Stomach (tissue), 9 donors: ENCODE results near the gene KRTCAP2. TPM values are rescaled to one million over a fixed set of nuclear protein-coding genes. Genes with fewer than 3 reads are reported as not detected.

ENCODE experiments used
- DNase-seq, 2 donors: peaks; one replicate each; pipeline versions ENCODE4 v3.0.0 to v3.0.0-alpha.2; 2013 to 2019
- H3K27ac ChIP-seq, 5 donors: fragments of 200-600 bp in 4 of 5; sonication (generic) in 4 of 5; one replicate each; pipeline ENCODE4 v1.5.1; 2013 to 2019; ENCODE audit warnings: mild to moderate bottlenecking in 1 of 5, moderate library complexity in 1 of 5
- H3K27me3 ChIP-seq, 3 donors: fragments of 200-600 bp; sonication (generic); one replicate each; pipeline ENCODE4 v1.5.1; 2017 to 2019; ENCODE audit warnings: mixed run types in 1 of 3
- H3K36me3 ChIP-seq, 4 donors: fragments of 200-600 bp; sonication (generic); 1 replicate in 3 of 4; 2 replicates in 1 of 4; pipeline ENCODE4 v1.5.1; 2016 to 2019
- H3K4me1 ChIP-seq, 4 donors: fragments of 200-600 bp; sonication (generic); one replicate each; pipeline ENCODE4 v1.5.1; 2016 to 2019
- H3K4me3 ChIP-seq, 4 donors: fragments of 200-600 bp; sonication (generic) in 3 of 4; one replicate each; pipeline ENCODE4 v1.5.1; 2016 to 2019; ENCODE audit warnings: mild to moderate bottlenecking in 1 of 4
- H3K9me3 ChIP-seq, 4 donors: fragments of 200-600 bp; sonication (generic); one replicate each; pipeline ENCODE4 v1.5.1; 2016 to 2019
- EP300 ChIP-seq: sonication (generic); formaldehyde crosslinking; IDR thresholded peaks from one replicate; pipeline ENCODE4 v1.6.1; 2017; ENCODE audit warnings: antibody characterized with exemption
- POLR2A ChIP-seq, 4 donors: fragments of 450-650 bp; IDR thresholded peaks; one replicate each; pipeline ENCODE4 v1.6.1; 2016; ENCODE audit warnings: antibody characterized with exemption in 4 of 4, control low read depth in 2 of 4, mild to moderate bottlenecking in 1 of 4, moderate library complexity in 1 of 4
- POLR2AphosphoS5 ChIP-seq, 3 donors: sonication (generic); formaldehyde crosslinking; IDR thresholded peaks; one replicate each; pipeline ENCODE4 v1.6.1; 2016; ENCODE audit warnings: antibody characterized with exemption in 3 of 3
- WGBS, 5 donors: extraction: QIAGEN DNeasy Blood & Tissue Kit in 3 of 5; methylation state at CpG; one replicate each; pipeline versions ENCODE4 v1.1.5 to v1.1.7; 2013 to 2018; 5-methylcytosine and 5-hydroxymethylcytosine counted together
- intact Hi-C: fragments of 100-400 bp; cut with DNase I; formaldehyde crosslinking; loops from one replicate; pipeline ENCODE4 v1.15.1; 2023; ENCODE audit warnings: low total_unique reads
- polyA plus RNA-seq, 3 donors: library from polyadenylated mRNA; stranded (reverse); fragments of 200-250 nt; gene quantifications; one replicate each; pipeline ENCODE4 v1.2.3, GENCODE V29; 2013
- total RNA-seq, 5 donors: library from RNA; depleted of rRNA; stranded (reverse); fragments of >200 nt; gene quantifications; one replicate each; pipeline versions ENCODE4 v1.1.0 to v1.2.3, GENCODE V29; 2014 to 2016
- TF ChIP-seq, protein P1 (sequence below), 7 experiments: fragments of 450-650 bp in 4 of 7; fragments of 200-600 bp in 3 of 7; sonication (generic) in 3 of 7; IDR thresholded peaks; one replicate each; pipeline ENCODE4 v1.5.1; 2016 to 2019; ENCODE audit warnings: antibody characterized with exemption in 7 of 7, control low read depth in 2 of 7, mild to moderate bottlenecking in 1 of 7
- donor health status: healthy with polysubstance abuse.
- donor health status: Bipolar disorder and iron deficiency.
- donor health status: healthy.

KRTCAP2 gene
- total and polyA plus RNA-seq, 8 donors: 60.8 to 399 (median 184) TPM

DNA sequence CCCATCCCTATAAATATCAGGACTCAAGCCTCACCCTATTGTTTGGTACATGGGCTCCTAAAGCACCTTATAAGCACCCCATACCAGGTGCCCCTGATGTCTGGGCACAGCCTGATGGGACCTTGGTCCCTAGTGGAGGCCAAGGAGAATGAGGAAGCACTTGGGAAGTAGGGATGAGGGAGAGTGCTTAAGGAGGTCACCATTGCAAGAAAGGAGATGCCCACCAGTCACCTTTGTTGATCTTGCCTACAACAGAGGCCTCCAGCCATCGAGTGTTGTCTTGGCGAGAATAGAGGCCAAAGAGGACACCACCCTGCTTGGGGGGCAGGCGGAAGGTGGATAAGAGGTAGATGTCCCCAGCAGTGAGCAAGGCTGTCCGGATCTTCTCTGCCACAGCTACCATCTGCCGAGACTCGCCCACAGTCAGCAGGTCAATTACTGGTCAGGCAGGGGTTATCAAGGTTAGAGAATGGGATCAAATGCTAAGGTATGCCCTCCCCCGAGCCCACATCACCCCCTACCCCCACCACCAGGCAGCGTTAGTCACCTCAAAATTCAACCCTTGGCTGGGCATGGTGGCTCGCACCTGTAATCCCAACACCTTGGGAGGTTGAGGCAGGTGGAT lies 33.0 kb upstream of the KRTCAP2 start:
- Histone ChIP-seq H3K36me3 (peaks cover 0 to 11% (median 7%) of the 10 kb centered on the region in 4 donors), H3K27me3 (no peaks in the 10 kb centered on the region), H3K4me1 (peaks cover 26 to 42% (median 36%) of the 10 kb centered on the region in 4 donors), H3K9me3 (no peaks in the 10 kb centered on the region), H3K4me3 (no peak overlapping the region), H3K27ac (peak overlapping the region in 2 of 5 donors; percentile 98 to 99)
- TF ChIP-seq POLR2A (IDR thresholded peaks at IDR 0.05) (no peak), EP300 (no peak), POLR2AphosphoS5 (IDR thresholded peaks at IDR 0.05) (no peak)
- TF ChIP-seq, protein P1, sequence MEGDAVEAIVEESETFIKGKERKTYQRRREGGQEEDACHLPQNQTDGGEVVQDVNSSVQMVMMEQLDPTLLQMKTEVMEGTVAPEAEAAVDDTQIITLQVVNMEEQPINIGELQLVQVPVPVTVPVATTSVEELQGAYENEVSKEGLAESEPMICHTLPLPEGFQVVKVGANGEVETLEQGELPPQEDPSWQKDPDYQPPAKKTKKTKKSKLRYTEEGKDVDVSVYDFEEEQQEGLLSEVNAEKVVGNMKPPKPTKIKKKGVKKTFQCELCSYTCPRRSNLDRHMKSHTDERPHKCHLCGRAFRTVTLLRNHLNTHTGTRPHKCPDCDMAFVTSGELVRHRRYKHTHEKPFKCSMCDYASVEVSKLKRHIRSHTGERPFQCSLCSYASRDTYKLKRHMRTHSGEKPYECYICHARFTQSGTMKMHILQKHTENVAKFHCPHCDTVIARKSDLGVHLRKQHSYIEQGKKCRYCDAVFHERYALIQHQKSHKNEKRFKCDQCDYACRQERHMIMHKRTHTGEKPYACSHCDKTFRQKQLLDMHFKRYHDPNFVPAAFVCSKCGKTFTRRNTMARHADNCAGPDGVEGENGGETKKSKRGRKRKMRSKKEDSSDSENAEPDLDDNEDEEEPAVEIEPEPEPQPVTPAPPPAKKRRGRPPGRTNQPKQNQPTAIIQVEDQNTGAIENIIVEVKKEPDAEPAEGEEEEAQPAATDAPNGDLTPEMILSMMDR (IDR thresholded peaks at IDR 0.05): no peak
- DNase-seq: no peak
- WGBS, 5 donors: 63 to 70% (median 68%) methylated on average over 9 of the region's 9 CpGs
- intact Hi-C loops: no loop called here

DNA sequence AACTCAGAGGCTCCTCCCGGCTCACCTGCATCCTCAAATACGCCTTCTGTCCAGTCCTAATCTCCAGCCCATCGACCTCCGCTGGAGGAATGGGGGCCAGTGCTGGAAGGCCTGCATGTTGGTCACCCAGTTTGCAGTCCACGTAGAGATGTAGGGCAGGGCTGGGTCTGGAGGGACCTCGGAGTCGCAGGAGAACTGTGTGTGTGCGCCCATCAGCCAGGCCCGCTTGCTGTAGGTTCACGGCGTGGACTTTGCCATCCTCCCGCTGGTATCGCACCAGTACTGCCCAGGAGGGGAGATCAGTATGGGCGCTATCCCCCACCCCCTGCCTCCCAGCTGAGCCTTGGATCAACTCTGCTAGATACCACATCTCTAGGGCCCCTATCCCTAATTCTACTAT lies 31.9 kb upstream of the KRTCAP2 start:
- WGBS, 5 donors: 88 to 93% (median 92%) methylated on average over 12 to 14 of the region's 14 CpGs
- Histone ChIP-seq H3K27ac (no peak overlapping the region), H3K27me3 (no peaks in the 10 kb centered on the region), H3K9me3 (no peaks in the 10 kb centered on the region), H3K36me3 (peaks cover 0 to 18% (median 14%) of the 10 kb centered on the region in 4 donors), H3K4me1 (peaks cover 26 to 35% (median 34%) of the 10 kb centered on the region in 4 donors), H3K4me3 (no peak overlapping the region)
- intact Hi-C loops: no loop called here
- TF ChIP-seq POLR2A (IDR thresholded peaks at IDR 0.05): no peak
- TF ChIP-seq POLR2AphosphoS5 (IDR thresholded peaks at IDR 0.05): no peak
- TF ChIP-seq, protein P1 (IDR thresholded peaks at IDR 0.05): no peak
- no peak for TF ChIP-seq EP300
- no peak for DNase-seq

DNA sequence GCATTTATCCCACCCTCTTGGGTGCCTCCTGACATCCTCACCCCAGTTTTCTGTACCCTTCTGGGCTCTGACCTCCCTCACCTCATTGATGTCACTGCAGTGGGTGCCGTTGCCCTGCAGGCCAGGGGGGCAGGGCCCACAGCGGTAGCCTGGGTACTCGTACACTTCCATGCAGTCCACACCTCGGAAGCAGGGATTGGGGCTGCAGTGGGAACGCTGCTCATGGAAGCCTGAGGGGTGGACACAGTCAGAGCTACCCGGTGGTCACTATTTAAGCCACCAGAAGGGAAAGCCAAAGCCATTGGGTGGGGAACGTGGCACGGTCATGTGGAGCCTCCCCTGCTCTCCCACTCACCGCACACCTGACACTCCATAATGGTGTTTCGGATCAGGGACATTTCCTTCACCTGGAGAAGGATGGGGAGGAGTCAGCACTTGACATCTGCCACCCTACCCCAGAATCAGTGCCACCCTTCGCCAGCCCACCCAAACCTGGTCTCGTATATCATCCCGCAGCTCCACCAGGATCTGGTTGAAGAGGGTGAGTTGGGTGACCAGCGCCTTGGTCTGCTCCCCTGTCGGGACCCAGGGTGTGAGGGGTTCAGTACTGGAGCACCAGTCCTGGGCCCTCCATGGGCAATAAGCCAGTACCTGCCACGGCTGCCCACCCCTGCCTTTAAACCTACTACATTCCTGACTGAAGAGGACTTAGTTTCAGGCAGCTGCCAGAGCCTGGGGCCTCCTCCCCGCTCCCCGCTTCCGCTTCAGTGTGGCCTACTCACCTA lies 29.8 kb upstream of the KRTCAP2 start:
- Histone ChIP-seq H3K36me3 (peaks cover 3 to 36% (median 28%) of the 10 kb centered on the region in 4 donors), H3K4me3 (no peak overlapping the region), H3K27ac (no peak overlapping the region), H3K4me1 (peaks cover 13 to 22% (median 17%) of the 10 kb centered on the region in 4 donors), H3K27me3 (no peaks in the 10 kb centered on the region), H3K9me3 (no peaks in the 10 kb centered on the region)
- 84 to 96% (median 91%) methylated on average over 11 to 19 of the region's 19 CpGs for WGBS, 5 donors
- TF ChIP-seq POLR2AphosphoS5 (IDR thresholded peaks at IDR 0.05) (no peak), POLR2A (IDR thresholded peaks at IDR 0.05) (no peak), EP300 (no peak)
- TF ChIP-seq, protein P1 (IDR thresholded peaks at IDR 0.05): no peak
- intact Hi-C loops: no loop called here
- no peak for DNase-seq

DNA sequence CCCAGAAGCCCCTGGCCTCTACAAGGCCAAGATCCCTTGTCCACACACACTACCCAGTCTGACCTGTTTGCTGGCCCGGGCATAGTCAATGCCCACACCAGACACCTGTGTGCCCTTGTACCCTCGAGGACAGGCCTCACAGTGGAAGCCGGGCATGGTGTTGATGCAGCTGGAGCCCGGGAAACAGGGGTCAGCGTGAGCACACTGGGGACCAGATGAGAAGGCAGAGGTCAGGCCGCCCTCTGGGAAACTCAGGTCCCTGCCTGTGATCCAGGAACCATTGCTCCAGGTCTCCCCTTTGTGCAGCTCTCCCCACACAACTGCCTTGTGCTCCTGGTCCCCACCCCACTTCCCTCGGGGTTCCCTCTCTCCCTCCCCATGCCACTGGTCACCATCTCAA lies 29.1 kb upstream of the KRTCAP2 start:
- no peak for DNase-seq
- intact Hi-C loops: no loop called here
- TF ChIP-seq POLR2A (IDR thresholded peaks at IDR 0.05) (no peak), POLR2AphosphoS5 (IDR thresholded peaks at IDR 0.05) (no peak), EP300 (no peak)
- TF ChIP-seq, protein P1 (IDR thresholded peaks at IDR 0.05): no peak
- H3K4me3 ChIP-seq: no peak overlapping the region
- 77 to 92% (median 89%) methylated on average over 3 to 7 of the region's 7 CpGs for WGBS, 5 donors
- H3K4me1 ChIP-seq: peaks cover 6 to 15% (median 10%) of the 10 kb centered on the region in 4 donors
- H3K36me3 ChIP-seq: peaks cover 3 to 43% (median 34%) of the 10 kb centered on the region in 4 donors
- no peaks in the 10 kb centered on the region for H3K9me3 ChIP-seq
- no peaks in the 10 kb centered on the region for H3K27me3 ChIP-seq
- no peak overlapping the region for H3K27ac ChIP-seq
